ENCODE measurements around the gene C16orf54.
"Not testable (repeated sequence)": the region's sequence is repeated elsewhere in the genome, so short reads cannot be mapped to it uniquely, and the experiment has no call there.

C16orf54 gene

GRCh38 chr16:29720703-29721102, 25.1 kb downstream of the C16orf54 start:
- DNase-seq (ENCODE audit: low read depth): no peak
- TF ChIP-seq, protein P1, sequence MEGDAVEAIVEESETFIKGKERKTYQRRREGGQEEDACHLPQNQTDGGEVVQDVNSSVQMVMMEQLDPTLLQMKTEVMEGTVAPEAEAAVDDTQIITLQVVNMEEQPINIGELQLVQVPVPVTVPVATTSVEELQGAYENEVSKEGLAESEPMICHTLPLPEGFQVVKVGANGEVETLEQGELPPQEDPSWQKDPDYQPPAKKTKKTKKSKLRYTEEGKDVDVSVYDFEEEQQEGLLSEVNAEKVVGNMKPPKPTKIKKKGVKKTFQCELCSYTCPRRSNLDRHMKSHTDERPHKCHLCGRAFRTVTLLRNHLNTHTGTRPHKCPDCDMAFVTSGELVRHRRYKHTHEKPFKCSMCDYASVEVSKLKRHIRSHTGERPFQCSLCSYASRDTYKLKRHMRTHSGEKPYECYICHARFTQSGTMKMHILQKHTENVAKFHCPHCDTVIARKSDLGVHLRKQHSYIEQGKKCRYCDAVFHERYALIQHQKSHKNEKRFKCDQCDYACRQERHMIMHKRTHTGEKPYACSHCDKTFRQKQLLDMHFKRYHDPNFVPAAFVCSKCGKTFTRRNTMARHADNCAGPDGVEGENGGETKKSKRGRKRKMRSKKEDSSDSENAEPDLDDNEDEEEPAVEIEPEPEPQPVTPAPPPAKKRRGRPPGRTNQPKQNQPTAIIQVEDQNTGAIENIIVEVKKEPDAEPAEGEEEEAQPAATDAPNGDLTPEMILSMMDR (conservative IDR thresholded peaks at IDR 0.05; ENCODE audit: low read length): no peak
- no peak overlapping the region for H3K4me3 ChIP-seq (ENCODE audit: low read length)

- H3K4me3 ChIP-seq (ENCODE audit: low read length): no peak overlapping the region
- TF ChIP-seq, protein P1 (conservative IDR thresholded peaks at IDR 0.05; ENCODE audit: low read length): no peak
- DNase-seq (ENCODE audit: low read depth): no peak
Measured at GRCh38 chr16:29719063-29719462, 26.7 kb downstream of the C16orf54 start.

DNA sequence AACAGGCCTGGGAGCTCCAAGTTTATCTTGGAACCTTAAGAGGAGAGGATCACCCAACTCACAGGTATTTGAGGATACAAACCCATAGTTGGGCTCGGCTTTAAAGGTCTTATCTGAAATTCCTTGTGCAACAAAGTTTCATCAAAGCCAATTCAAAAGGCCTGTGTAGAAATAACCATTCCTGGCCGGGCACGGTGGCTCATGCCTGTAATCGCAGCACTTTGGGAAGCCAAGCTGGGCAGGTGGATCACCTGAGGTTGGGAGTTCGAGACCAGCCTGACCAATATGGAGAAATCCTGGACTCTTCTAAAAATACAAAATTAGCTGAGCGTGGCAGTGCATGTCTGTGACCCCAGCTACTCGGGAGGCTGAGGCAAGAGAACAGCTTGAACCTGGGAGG, 28.7 kb downstream of the C16orf54 start:
- no peak overlapping the region for H3K4me3 ChIP-seq (ENCODE audit: low read length)
- DNase-seq (ENCODE audit: low read depth): no peak
- TF ChIP-seq, protein P1 (conservative IDR thresholded peaks at IDR 0.05; ENCODE audit: low read length): no peak

- H3K4me3 ChIP-seq (ENCODE audit: low read length): no peak overlapping the region
- no peak for DNase-seq (ENCODE audit: low read depth)
- TF ChIP-seq, protein P1 (conservative IDR thresholded peaks at IDR 0.05; ENCODE audit: low read length): no peak
Measured at GRCh38 chr16:29714972-29715371, 30.8 kb downstream of the C16orf54 start.

- DNase-seq (ENCODE audit: low read depth): no peak
- TF ChIP-seq, protein P1 (conservative IDR thresholded peaks at IDR 0.05; ENCODE audit: low read length): no peak
- H3K4me3 ChIP-seq (ENCODE audit: low read length): no peak overlapping the region
Measured at GRCh38 chr16:29714396-29714795, 31.4 kb downstream of the C16orf54 start.

DNA sequence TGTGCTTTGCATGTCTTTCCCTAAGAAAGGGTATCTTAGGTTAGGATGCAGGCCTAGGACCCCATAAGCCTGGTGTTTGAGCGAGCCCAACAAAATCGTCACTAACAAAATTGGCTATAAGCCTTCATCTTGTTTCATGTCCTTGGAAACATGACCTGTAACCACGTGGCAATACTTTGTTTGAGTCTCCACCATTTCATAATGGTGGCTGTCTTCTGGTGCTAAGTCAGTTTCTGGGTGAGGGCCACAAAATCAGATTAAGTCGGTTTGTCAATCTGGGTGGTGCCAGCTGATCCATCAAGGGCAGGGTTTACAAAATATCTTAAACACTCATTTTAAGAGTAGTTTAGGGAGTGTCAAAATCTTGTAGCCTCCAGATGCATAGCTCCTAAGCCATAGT, 33.0 kb downstream of the C16orf54 start:
- DNase-seq (ENCODE audit: low read depth): no peak
- H3K4me3 ChIP-seq (ENCODE audit: low read length): no peak overlapping the region
- TF ChIP-seq, protein P1 (conservative IDR thresholded peaks at IDR 0.05; ENCODE audit: low read length): no peak

DNA sequence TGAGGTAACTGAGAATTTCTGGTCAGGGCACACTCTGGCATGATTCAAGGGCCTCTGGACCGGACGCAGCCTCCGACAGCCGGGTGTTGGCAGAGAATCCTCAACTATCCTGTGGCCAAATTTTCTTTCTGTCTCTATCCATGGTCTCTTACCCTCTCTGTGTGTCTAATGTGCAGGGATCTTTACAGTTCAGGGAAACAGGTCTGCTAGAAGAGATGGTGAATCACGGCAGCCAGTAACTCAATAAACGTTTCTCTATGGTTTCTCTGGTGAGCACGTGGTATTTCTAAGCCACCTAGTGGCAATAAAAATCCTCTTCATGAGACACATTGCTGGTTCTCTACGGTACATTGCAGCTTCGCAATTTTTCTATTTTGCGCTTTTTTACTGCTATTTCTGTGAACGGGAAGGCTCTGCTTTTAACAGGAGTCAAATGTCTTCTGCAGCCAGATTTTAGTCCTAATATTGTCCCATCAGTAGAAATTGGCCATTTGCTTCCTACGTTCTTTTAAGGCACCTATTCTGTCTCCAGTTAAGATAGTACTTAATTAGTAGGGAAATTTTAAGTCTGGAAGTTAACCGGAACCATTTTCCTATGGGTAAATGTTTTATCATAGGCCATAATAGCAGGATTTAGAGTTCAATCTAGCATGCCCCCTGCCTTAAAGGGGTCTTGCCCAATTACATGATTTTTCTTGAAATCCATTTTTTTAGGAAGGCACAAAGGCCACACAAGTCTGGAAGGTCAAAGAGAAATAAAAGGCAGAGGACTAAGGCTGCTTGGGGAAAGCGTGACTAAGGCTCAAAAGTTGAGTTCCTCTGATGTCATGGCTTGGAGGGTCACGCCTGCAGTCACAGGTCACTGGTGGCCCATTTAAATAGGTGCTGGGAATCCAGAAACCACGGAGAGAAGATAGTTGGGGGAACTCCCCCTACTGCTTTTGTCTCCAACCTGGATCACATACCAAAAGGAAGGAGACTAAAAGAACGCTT, 35.3 kb downstream of the C16orf54 start:
- DNase-seq (ENCODE audit: low read depth): peak; percentile 69
- TF ChIP-seq, protein P1 (conservative IDR thresholded peaks at IDR 0.05; ENCODE audit: low read length): peak; percentile 70
- H3K4me3 ChIP-seq (ENCODE audit: low read length): no peak overlapping the region

DNA sequence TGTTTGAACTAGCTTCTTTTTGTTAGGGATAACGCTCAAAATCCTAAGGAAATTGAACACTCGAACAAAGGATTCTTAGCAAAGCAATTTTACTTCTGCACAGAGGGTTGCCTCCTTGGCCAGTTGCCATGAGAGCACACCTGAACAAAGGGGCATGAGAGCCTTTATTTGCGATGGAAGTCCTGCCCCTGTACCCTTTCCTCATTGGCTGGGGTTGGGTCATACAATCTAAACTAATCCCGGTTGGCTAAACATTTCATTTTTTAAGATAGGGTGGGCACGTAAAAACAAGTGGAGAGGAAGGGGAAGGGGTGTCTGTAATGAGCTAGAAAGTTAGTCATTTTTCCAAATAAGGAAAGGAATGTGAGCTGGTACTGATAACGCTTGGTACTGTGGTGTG, 36.1 kb downstream of the C16orf54 start:
- DNase-seq (ENCODE audit: low read depth): not testable (repeated sequence)

More for the DNA sequence above, 36.1 kb downstream of the C16orf54 start:
- H3K4me3 ChIP-seq (ENCODE audit: low read length): not testable (repeated sequence)
